T-helper 2 cell treated with Interferon-gamma antibody and Interleukin-4, amounts not matched to agents 5 μg/mL and 100 μg/mL, for 36 hours (primary cell): Measurements from ENCODE around the gene RASGRP4.
"Not testable (repeated sequence)": the region's sequence is repeated elsewhere in the genome, so short reads cannot be mapped to it uniquely, and the experiment has no call there.

Experiments
- DNase-seq: peaks from one replicate; pipeline ENCODE4 v3.0.0; 2021; ENCODE audit warnings: low spot score
- H3K27ac Mint-ChIP-seq: one replicate; pipeline ENCODE4 v1.8.0; 2021; ENCODE audit warnings: mild to moderate bottlenecking, mixed read lengths
- H3K27me3 Mint-ChIP-seq: one replicate; pipeline ENCODE4 v1.8.0; 2021; ENCODE audit warnings: low read depth, mixed read lengths
- H3K36me3 Mint-ChIP-seq: one replicate; pipeline ENCODE4 v1.8.0; 2021; ENCODE audit warnings: low read depth, mixed read lengths
- H3K4me1 Mint-ChIP-seq: one replicate; pipeline ENCODE4 v1.8.0; 2021; ENCODE audit warnings: low read depth, mixed read lengths
- H3K4me3 Mint-ChIP-seq: one replicate; pipeline ENCODE4 v1.8.0; 2022; ENCODE audit warnings: mild to moderate bottlenecking, moderate library complexity, mixed read lengths
- H3K9me3 Mint-ChIP-seq: one replicate; pipeline ENCODE4 v1.8.0; 2021; ENCODE audit warnings: mixed read lengths

The RASGRP4 gene, protein sequence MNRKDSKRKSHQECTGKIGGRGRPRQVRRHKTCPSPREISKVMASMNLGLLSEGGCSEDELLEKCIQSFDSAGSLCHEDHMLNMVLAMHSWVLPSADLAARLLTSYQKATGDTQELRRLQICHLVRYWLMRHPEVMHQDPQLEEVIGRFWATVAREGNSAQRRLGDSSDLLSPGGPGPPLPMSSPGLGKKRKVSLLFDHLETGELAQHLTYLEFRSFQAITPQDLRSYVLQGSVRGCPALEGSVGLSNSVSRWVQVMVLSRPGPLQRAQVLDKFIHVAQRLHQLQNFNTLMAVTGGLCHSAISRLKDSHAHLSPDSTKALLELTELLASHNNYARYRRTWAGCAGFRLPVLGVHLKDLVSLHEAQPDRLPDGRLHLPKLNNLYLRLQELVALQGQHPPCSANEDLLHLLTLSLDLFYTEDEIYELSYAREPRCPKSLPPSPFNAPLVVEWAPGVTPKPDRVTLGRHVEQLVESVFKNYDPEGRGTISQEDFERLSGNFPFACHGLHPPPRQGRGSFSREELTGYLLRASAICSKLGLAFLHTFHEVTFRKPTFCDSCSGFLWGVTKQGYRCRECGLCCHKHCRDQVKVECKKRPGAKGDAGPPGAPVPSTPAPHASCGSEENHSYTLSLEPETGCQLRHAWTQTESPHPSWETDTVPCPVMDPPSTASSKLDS

DNA sequence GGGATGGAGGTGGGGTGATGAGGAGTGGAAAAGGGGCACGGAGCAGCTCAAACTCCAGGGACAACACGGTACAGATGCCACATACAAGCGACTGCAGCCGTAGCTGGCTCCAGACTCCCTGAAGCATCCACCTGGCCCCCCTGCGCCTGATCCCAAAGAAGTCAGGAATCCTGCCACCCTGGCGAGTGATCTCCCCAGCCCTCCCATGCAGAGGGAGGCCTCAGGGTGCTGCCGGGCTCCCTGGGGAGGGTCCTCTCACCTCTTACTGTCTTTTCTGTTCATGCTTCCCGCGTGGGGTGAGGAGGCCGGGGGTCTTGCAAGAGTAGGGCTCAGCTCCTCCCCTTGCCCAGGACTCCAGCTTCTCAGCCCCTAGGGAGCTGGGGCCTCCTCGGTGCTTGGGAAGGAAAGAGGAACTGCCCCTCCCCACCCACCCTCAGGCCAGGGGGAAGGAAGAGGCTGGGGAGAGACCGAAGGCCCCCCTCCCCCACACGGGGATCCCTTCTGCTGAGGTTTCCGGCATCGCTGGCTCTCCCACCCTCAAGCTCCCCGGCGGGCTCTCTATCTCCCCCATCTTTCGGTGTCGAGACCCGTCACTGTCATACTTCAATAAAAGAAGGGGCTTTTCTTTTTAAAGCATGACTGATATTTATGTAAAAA, at the start of gene RASGRP4:
Gene RASGRP4, minus strand, starts transcription at position 410 of the 657 bp plus-strand sequence. Its CDS starts 128 bp downstream, at position 282.
- peak within 1 kb of the TSS; percentile 80 for H3K4me3 Mint-ChIP-seq
- no peaks in the 10 kb centered on the region for H3K36me3 Mint-ChIP-seq
- H3K27ac Mint-ChIP-seq: peak within 1 kb of the TSS; percentile 89

DNA sequence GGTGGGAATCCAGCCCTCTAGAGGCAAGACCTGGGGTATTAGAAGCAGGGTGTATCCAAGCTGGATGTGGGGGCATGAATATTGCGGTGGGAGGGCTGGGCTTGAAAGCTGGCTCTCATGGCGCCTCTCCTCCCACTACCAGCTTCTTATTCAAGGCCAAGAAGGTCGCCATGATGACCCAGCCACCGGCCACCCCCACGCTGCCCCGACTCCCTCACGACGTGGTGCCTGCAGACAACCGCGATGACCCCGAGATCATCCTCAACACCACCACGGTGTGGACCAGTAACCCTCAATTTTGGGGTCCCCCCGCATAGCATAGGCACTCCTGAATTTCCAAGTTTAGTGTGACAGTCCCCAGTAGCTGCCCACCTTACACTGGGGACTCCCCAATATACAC, 49.2 kb upstream of the RASGRP4 start:
- no peaks in the 10 kb centered on the region for H3K4me1 Mint-ChIP-seq
- no peaks in the 10 kb centered on the region for H3K9me3 Mint-ChIP-seq
- DNase-seq: no peak
- H3K27me3 Mint-ChIP-seq: peaks cover 3% of the 10 kb centered on the region
- H3K27ac Mint-ChIP-seq: no peak overlapping the region
- H3K36me3 Mint-ChIP-seq: no peaks in the 10 kb centered on the region
- no peak overlapping the region for H3K4me3 Mint-ChIP-seq

More for the DNA sequence above, at the start of gene RASGRP4:
- Mint-ChIP-seq H3K4me1 (peaks cover 29% of the 10 kb centered on the region), H3K9me3 (no peaks in the 10 kb centered on the region), H3K27me3 (no peaks in the 10 kb centered on the region)
- DNase-seq: peak; percentile 57

DNA sequence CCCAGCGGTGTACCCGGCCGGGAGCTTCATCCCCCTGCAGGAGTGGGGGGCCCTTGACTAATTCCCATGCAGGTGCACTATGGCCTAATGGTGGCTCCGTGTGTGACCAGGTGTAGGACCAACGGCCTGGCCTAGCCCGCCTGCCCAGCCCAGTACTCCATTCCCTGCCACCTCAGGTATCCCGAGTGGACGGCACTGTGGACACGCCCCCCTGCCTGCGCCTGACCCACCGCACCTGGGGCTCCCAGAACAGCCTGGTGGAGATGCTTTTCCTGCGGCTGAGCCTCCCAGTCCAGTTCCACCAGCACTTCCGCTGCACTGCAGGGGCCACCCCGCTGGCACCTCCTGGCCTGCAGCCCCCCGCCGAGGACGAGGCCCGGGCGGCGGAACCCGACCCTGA, 47.2 kb upstream of the RASGRP4 start:
- H3K36me3 Mint-ChIP-seq: no peaks in the 10 kb centered on the region
- no peaks in the 10 kb centered on the region for H3K9me3 Mint-ChIP-seq
- peaks cover 3% of the 10 kb centered on the region for H3K27me3 Mint-ChIP-seq
- no peak overlapping the region for H3K4me3 Mint-ChIP-seq
- DNase-seq: no peak
- H3K27ac Mint-ChIP-seq: no peak overlapping the region
- H3K4me1 Mint-ChIP-seq: no peaks in the 10 kb centered on the region

DNA sequence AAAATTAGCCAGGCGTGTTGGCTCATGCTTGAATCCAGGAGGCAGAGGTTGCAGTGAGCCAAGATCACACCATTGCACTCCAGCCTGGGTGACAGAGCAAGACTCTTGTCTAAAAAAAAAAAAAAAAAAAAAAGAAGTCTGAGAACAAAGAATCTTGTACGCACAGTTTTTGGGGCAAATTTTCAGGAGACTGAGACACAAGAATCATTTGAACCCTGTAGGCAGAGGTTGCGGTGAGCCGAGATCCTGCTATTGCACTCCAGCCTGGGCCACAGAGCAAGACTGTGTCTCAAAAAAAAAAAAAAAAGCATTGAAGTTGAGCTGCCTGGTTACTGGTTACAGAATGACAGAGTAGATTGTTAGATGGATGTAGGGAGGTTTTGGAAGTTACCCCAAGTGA, 46.7 kb upstream of the RASGRP4 start:
- H3K36me3 Mint-ChIP-seq, DNase-seq, H3K4me1 Mint-ChIP-seq, H3K27me3 Mint-ChIP-seq, H3K4me3 Mint-ChIP-seq, H3K9me3 Mint-ChIP-seq, H3K27ac Mint-ChIP-seq: not testable (repeated sequence)

DNA sequence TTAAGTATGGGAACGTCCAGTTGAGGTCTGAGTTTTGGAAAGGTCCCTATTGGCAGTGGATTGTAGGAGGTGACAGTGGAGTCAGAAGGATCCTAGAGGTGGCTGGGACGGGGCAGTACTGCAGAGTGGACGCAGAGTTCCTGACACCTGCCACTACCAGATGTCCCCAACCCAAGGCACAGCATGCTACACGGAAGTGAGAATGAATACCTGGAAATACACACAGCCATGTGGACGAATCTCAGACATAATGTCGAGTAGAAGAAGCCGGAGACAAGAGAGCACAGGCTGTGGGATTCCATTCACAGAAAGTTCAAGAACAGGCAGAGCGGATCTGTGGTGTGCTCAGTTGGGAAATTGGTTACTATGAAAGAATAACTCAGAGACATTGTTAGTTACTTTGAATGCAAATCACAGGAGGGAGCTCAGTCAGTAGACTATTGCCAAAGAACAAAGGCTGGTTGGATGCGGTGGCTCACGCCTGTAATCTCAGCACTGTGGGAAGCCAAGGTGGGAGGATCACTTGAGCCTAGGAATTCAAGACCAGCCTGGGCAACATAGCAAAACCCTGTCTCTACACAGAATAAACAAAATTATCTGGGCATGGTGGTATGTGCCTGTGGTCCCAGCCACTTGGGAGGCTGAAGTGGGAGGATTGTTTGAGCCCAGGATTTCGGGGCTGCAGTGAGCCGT, 44.9 kb upstream of the RASGRP4 start:
- DNase-seq: no peak
- H3K36me3 Mint-ChIP-seq: peaks cover 4% of the 10 kb centered on the region
- no peak overlapping the region for H3K4me3 Mint-ChIP-seq
- no peaks in the 10 kb centered on the region for H3K4me1 Mint-ChIP-seq
- peaks cover 3% of the 10 kb centered on the region for H3K27me3 Mint-ChIP-seq
- H3K27ac Mint-ChIP-seq: no peak overlapping the region
- peaks cover 3% of the 10 kb centered on the region for H3K9me3 Mint-ChIP-seq

DNA sequence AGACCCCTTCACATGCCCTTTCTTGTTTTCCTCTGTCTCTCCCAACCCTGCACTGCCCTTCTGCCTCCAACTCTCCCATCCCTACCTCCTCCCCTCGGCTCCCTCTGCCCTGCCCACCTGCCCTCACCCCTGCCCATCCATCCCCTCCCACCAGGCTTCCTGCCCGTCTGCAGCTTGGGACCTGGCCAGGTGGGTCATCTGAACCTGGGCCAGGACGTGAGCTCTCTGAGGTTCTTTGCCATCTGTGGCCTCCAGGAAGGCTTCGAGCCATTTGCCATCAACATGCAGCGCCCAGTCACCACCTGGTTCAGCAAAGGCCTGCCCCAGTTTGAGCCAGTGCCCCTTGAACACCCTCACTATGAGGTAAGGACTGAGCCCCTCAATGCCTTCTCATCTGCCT, 43.1 kb upstream of the RASGRP4 start:
- Mint-ChIP-seq H3K27me3 (peaks cover 3% of the 10 kb centered on the region), H3K36me3 (peaks cover 4% of the 10 kb centered on the region), H3K4me1 (no peaks in the 10 kb centered on the region), H3K9me3 (peaks cover 3% of the 10 kb centered on the region), H3K27ac (no peak overlapping the region), H3K4me3 (no peak overlapping the region)
- DNase-seq: no peak

DNA sequence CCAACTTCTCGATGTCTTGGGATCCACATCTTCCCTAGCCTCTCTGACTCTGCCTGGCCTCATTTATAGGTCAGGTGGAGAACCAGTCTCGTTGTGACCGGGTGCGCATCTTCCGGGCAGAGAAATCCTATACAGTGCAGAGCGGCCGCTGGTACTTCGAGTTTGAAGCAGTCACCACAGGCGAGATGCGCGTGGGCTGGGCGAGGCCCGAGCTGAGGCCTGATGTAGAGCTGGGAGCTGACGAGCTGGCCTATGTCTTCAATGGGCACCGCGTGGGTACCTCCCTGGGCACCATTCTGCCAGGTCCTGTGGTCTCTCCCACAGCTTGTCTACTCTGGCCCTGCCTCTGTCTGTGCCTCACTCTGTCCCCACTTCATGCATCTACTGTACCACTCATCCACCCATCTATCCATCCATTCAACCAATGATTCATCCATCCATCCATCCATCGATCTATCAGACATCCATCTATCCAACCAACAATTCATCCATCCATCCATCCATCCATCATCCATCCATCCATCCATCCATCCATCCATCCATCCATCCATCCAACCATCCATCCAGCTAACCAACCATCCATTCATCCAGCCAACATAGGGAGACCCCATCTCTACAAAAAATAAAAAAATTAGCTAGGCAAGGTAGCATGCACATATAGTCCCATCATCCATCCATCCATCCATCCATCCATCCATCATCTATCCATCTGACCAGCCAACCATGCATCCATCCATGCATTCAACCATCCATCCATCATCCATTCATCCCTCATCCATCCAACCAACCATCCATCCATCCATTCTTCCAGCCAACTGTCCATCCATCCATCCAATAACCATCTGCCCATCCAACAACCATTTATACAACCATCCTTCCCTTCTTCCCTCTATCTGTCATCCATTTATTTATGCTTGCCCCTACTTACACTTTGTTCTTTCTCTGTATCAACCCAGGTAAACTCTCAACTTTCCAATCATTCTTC, 41.8 kb upstream of the RASGRP4 start:
- Mint-ChIP-seq H3K36me3 (peaks cover 4% of the 10 kb centered on the region), H3K27me3 (peaks cover 3% of the 10 kb centered on the region), H3K4me1 (no peaks in the 10 kb centered on the region), H3K4me3 (no peak overlapping the region), H3K9me3 (peaks cover 3% of the 10 kb centered on the region), H3K27ac (no peak overlapping the region)
- DNase-seq: no peak

DNA sequence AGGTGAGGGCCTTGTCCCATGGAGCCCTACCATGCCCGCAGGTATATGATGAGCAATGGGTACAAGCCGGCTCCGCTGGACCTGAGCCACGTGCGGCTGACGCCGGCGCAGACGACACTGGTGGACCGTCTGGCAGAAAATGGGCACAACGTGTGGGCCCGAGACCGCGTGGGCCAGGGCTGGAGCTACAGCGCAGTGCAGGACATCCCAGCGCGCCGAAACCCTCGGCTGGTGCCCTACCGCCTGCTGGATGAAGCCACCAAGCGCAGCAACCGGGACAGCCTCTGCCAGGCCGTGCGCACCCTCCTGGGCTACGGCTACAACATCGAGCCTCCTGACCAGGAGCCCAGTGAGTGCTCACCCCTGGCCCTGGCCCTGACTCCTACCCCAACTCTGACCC, 40.0 kb upstream of the RASGRP4 start:
- Mint-ChIP-seq H3K27ac (no peak overlapping the region), H3K36me3 (peaks cover 4% of the 10 kb centered on the region), H3K4me1 (no peaks in the 10 kb centered on the region), H3K4me3 (no peak overlapping the region), H3K9me3 (peaks cover 3% of the 10 kb centered on the region), H3K27me3 (no peaks in the 10 kb centered on the region)
- DNase-seq: no peak

DNA sequence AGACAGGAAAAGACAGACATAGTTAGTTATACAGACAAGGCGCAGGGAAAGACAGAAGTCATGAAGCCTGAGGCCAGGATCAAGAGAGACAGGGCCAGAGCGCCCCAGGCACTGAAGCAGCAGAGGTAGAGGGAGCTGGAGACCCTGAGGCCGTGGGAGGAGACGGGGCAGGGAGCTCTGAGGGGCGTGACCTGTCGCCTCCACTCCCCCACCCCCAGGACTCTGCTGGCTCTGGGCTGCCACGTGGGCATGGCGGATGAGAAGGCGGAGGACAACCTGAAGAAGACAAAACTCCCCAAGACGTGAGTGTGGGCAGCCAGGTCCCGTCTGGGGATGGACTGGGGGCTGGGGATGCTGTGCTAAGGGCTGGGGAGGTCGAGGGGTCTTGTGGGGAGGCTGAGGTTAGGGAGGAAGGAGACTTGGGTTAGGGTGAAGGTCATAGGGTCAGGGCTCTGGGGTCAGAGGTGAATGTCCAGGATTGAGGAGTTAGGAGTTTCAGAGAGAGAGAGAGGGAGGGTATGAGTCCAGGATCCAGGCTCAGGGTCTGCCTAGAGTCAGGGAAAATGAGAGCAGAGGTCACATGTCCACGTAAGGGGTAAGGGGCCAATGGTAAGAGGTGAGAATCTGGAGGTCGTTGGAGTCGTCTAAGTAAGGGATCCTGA, 38.5 kb upstream of the RASGRP4 start:
- no peaks in the 10 kb centered on the region for H3K4me1 Mint-ChIP-seq
- H3K27ac Mint-ChIP-seq: no peak overlapping the region
- H3K36me3 Mint-ChIP-seq: peaks cover 4% of the 10 kb centered on the region
- H3K4me3 Mint-ChIP-seq: no peak overlapping the region
- H3K9me3 Mint-ChIP-seq: peaks cover 3% of the 10 kb centered on the region
- no peaks in the 10 kb centered on the region for H3K27me3 Mint-ChIP-seq
- DNase-seq: no peak

DNA sequence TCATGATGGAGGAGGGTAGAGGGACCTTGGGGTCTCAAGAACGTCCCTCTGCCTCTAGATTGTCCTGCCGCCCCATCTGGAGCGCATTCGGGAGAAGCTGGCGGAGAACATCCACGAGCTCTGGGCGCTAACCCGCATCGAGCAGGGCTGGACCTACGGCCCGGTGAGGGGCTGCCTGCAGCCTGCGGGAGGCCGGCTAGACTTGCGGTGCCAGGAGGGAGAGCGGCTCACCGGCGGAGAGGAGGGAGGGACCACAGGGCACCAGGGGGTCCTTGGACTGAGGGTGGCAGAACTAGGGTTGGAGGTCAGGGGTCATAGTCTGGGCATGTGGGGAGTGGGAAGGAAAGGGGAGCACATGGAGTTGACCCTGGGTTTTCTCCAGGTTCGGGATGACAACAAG, 37.3 kb upstream of the RASGRP4 start:
- no peak for DNase-seq
- Mint-ChIP-seq H3K4me3 (no peak overlapping the region), H3K36me3 (peaks cover 4% of the 10 kb centered on the region), H3K27ac (no peak overlapping the region), H3K27me3 (no peaks in the 10 kb centered on the region), H3K9me3 (peaks cover 3% of the 10 kb centered on the region), H3K4me1 (no peaks in the 10 kb centered on the region)

DNA sequence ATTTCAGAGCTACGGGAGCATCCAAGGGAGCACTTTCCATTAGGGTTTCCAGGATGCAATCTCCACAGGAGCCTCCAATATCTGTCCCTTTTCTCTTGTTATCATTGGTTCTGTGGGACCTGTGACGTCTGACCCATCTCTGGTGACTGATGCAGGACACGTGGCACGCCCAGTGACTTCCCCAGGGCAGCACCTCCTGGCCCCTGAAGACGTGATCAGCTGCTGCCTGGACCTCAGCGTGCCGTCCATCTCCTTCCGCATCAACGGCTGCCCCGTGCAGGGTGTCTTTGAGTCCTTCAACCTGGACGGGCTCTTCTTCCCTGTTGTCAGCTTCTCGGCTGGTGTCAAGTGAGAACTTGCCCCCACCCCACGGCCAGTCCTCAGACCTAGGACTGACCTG, 33.0 kb upstream of the RASGRP4 start:
- Mint-ChIP-seq H3K27me3 (no peaks in the 10 kb centered on the region), H3K27ac (no peak overlapping the region), H3K4me3 (no peak overlapping the region), H3K4me1 (no peaks in the 10 kb centered on the region), H3K9me3 (no peaks in the 10 kb centered on the region), H3K36me3 (no peaks in the 10 kb centered on the region)
- DNase-seq: no peak

DNA sequence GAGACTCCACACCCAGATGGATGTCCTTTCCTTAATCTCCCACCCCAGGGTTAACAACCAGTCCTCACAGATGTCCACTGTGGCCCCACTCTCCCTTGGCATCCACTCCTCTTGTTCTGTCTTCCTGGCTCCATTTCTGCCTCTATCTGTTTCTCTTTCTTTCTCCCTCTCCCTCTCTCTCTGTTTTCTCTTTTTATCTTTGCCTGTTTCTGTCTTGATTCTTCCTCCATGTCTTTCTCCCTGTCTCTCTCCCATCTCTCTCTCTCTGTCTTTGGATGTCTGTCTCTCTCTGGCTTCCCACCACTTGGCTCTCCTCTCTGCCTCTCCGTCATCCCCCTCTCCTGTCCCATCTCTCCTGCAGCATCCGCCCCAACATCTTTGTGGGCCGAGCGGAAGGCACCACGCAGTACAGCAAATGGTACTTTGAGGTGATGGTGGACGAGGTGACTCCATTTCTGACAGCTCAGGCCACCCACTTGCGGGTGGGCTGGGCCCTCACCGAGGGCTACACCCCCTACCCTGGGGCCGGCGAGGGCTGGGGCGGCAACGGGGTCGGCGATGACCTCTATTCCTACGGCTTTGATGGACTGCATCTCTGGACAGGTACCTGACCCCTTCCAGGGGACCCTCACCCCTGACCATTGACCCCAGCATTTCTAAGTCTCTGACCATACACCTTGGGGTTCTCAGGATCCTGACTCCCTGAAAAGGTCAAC, 31.8 kb upstream of the RASGRP4 start:
- peaks cover 4% of the 10 kb centered on the region for H3K4me1 Mint-ChIP-seq
- no peaks in the 10 kb centered on the region for H3K9me3 Mint-ChIP-seq
- H3K27ac Mint-ChIP-seq: no peak overlapping the region
- no peak overlapping the region for H3K4me3 Mint-ChIP-seq
- no peak for DNase-seq
- no peaks in the 10 kb centered on the region for H3K36me3 Mint-ChIP-seq
- H3K27me3 Mint-ChIP-seq: no peaks in the 10 kb centered on the region
